Activated naive CD4-positive, alpha-beta T cell treated with anti-CD3 and anti-CD28 coated beads for 36 hours (primary cell): Measurements from ENCODE around the gene ARFGAP3. TPM values are rescaled to one million over a fixed set of nuclear protein-coding genes. Genes with fewer than 3 reads are reported as not detected.

Source experiments
- CTCF ChIA-PET: fragments of 350-600 bp; sonication (Branson Sonifier 250); formaldehyde crosslinking; loops from one replicate; lab custom pipeline; 2021; ENCODE audit warnings: antibody characterized with exemption; lab: Charles Lee
- DNase-seq: peaks from one replicate; pipeline ENCODE4 v3.0.0-alpha.2; 2020
- H3K27ac Mint-ChIP-seq: one replicate; pipeline ENCODE4 v1.8.0; 2021; ENCODE audit warnings: mild to moderate bottlenecking, mixed read lengths
- H3K27me3 Mint-ChIP-seq: one replicate; pipeline ENCODE4 v1.8.0; 2021; ENCODE audit warnings: low read depth, mixed read lengths
- H3K36me3 Mint-ChIP-seq: one replicate; pipeline ENCODE4 v1.8.0; 2021; ENCODE audit warnings: low read depth, mixed read lengths
- H3K4me1 Mint-ChIP-seq: one replicate; pipeline ENCODE4 v1.8.0; 2021; ENCODE audit warnings: low read depth, mixed read lengths
- H3K4me3 Mint-ChIP-seq: one replicate; pipeline ENCODE4 v1.8.0; 2021; ENCODE audit warnings: mild to moderate bottlenecking, moderate library complexity, mixed read lengths
- H3K9me3 Mint-ChIP-seq: one replicate; pipeline ENCODE4 v1.8.0; 2021; ENCODE audit warnings: mixed read lengths
- intact Hi-C: fragments of 100-400 bp; cut with micrococcal nuclease; formaldehyde crosslinking; loops from one replicate; pipeline ENCODE4 v1.15.1; 2023
- total RNA-seq, 2 experiments: library from RNA; stranded (reverse); gene quantifications; one replicate each; pipeline ENCODE4 v1.2.3, GENCODE V29; 2021

ARFGAP3 gene
- total RNA-seq, 2 experiments from 2014 or later: 25.6 to 28.6 TPM

- no peaks in the 10 kb centered on the region for H3K27me3 Mint-ChIP-seq
- H3K27ac Mint-ChIP-seq: no peak overlapping the region
- no peaks in the 10 kb centered on the region for H3K9me3 Mint-ChIP-seq
- no peak overlapping the region for H3K4me3 Mint-ChIP-seq
- DNase-seq: no peak
- H3K36me3 Mint-ChIP-seq: peaks cover 12% of the 10 kb centered on the region
- peaks cover 4% of the 10 kb centered on the region for H3K4me1 Mint-ChIP-seq
- intact Hi-C loops: no loop called here
- CTCF ChIA-PET: interaction anchor here (0.7 to 0.9 kb wide), 2 partner anchors 86 to 107 kb away, joined by 3 to 4 read pairs; no protein-coding TSS in a partner anchor
Measured at GRCh38 chr22:42833104-42833503, 24.0 kb downstream of the ARFGAP3 start.

- H3K4me1 Mint-ChIP-seq: peaks cover 4% of the 10 kb centered on the region
- H3K4me3 Mint-ChIP-seq: no peak overlapping the region
- no peak overlapping the region for H3K27ac Mint-ChIP-seq
- peaks cover 13% of the 10 kb centered on the region for H3K36me3 Mint-ChIP-seq
- CTCF ChIA-PET: interaction anchor here (0.6 to 0.7 kb wide), 2 partner anchors 18 to 94 kb away, joined by 3 read pairs; no protein-coding TSS in a partner anchor
- no peaks in the 10 kb centered on the region for H3K9me3 Mint-ChIP-seq
- DNase-seq: no peak
- intact Hi-C loops: no loop called here
- no peaks in the 10 kb centered on the region for H3K27me3 Mint-ChIP-seq
Measured at GRCh38 chr22:42831712-42832111, 25.4 kb downstream of the ARFGAP3 start.

- Mint-ChIP-seq H3K9me3 (no peaks in the 10 kb centered on the region), H3K27ac (no peak overlapping the region), H3K36me3 (peaks cover 10% of the 10 kb centered on the region), H3K4me3 (no peak overlapping the region), H3K27me3 (no peaks in the 10 kb centered on the region), H3K4me1 (peaks cover 4% of the 10 kb centered on the region)
- DNase-seq: no peak
- CTCF ChIA-PET: interaction anchor here (1.3 kb wide), 1 partner anchor 37 kb away, joined by 3 read pairs; no protein-coding TSS in a partner anchor
- intact Hi-C loops: no loop called here
Measured at GRCh38 chr22:42830161-42830560, 26.9 kb downstream of the ARFGAP3 start.

GRCh38 chr22:42829302-42829701 is 27.8 kb downstream of the ARFGAP3 start:
- Mint-ChIP-seq H3K36me3 (peaks cover 11% of the 10 kb centered on the region), H3K27ac (no peak overlapping the region), H3K9me3 (no peaks in the 10 kb centered on the region), H3K4me1 (peaks cover 4% of the 10 kb centered on the region), H3K27me3 (no peaks in the 10 kb centered on the region), H3K4me3 (no peak overlapping the region)
- no peak for DNase-seq
- CTCF ChIA-PET: interaction anchor here (0.7 kb wide), 1 partner anchor 99 kb away, joined by 4 read pairs; no protein-coding TSS in a partner anchor
- intact Hi-C loops: no loop called here

GRCh38 chr22:42825796-42826195 is 31.3 kb downstream of the ARFGAP3 start:
- Mint-ChIP-seq H3K4me3 (no peak overlapping the region), H3K36me3 (peaks cover 15% of the 10 kb centered on the region), H3K9me3 (no peaks in the 10 kb centered on the region), H3K4me1 (peaks cover 4% of the 10 kb centered on the region), H3K27me3 (no peaks in the 10 kb centered on the region), H3K27ac (no peak overlapping the region)
- CTCF ChIA-PET: interaction anchor here (1.3 to 1.4 kb wide), 2 partner anchors 209 to 265 kb away, joined by 4 to 5 read pairs; no protein-coding TSS in a partner anchor
- DNase-seq: no peak
- intact Hi-C loops: no loop called here

GRCh38 chr22:42821386-42821785 is 35.7 kb downstream of the ARFGAP3 start:
- H3K4me1 Mint-ChIP-seq: no peaks in the 10 kb centered on the region
- CTCF ChIA-PET: interaction anchor here (0.8 to 3.7 kb wide), 3 partner anchors 15 to 212 kb away, joined by 3 to 10 read pairs (median 4); no protein-coding TSS in a partner anchor
- peaks cover 13% of the 10 kb centered on the region for H3K36me3 Mint-ChIP-seq
- no peak overlapping the region for H3K4me3 Mint-ChIP-seq
- DNase-seq: no peak
- H3K27ac Mint-ChIP-seq: no peak overlapping the region
- intact Hi-C loops: no loop called here
- no peaks in the 10 kb centered on the region for H3K9me3 Mint-ChIP-seq
- no peaks in the 10 kb centered on the region for H3K27me3 Mint-ChIP-seq

- no peak overlapping the region for H3K27ac Mint-ChIP-seq
- H3K9me3 Mint-ChIP-seq: no peaks in the 10 kb centered on the region
- no peak overlapping the region for H3K4me3 Mint-ChIP-seq
- intact Hi-C loops: no loop called here
- no peaks in the 10 kb centered on the region for H3K27me3 Mint-ChIP-seq
- DNase-seq: no peak
- CTCF ChIA-PET: interaction anchor here (0.8 to 3.7 kb wide), 7 partner anchors 15 to 367 kb away, joined by 3 to 10 read pairs (median 4); no protein-coding TSS in a partner anchor
- no peaks in the 10 kb centered on the region for H3K4me1 Mint-ChIP-seq
- peaks cover 13% of the 10 kb centered on the region for H3K36me3 Mint-ChIP-seq
Measured at GRCh38 chr22:42820045-42820763, 36.9 kb downstream of the ARFGAP3 start.

GRCh38 chr22:42819412-42820044 is 37.5 kb downstream of the ARFGAP3 start:
- H3K27me3 Mint-ChIP-seq: no peaks in the 10 kb centered on the region
- CTCF ChIA-PET: interaction anchor here (0.6 to 3.7 kb wide), 6 partner anchors 16 to 368 kb away, joined by 3 to 10 read pairs (median 4); no protein-coding TSS in a partner anchor
- no peak overlapping the region for H3K4me3 Mint-ChIP-seq
- H3K36me3 Mint-ChIP-seq: peaks cover 12% of the 10 kb centered on the region
- H3K4me1 Mint-ChIP-seq: no peaks in the 10 kb centered on the region
- intact Hi-C loops: no loop called here
- no peak for DNase-seq
- no peaks in the 10 kb centered on the region for H3K9me3 Mint-ChIP-seq
- no peak overlapping the region for H3K27ac Mint-ChIP-seq

- intact Hi-C loops: no loop called here
- CTCF ChIA-PET: interaction anchor here (0.6 kb wide), 1 partner anchor 18 kb away, joined by 5 read pairs; no protein-coding TSS in a partner anchor
- H3K36me3 Mint-ChIP-seq: peaks cover 9% of the 10 kb centered on the region
- no peaks in the 10 kb centered on the region for H3K9me3 Mint-ChIP-seq
- H3K27ac Mint-ChIP-seq: no peak overlapping the region
- no peaks in the 10 kb centered on the region for H3K27me3 Mint-ChIP-seq
- H3K4me3 Mint-ChIP-seq: no peak overlapping the region
- no peaks in the 10 kb centered on the region for H3K4me1 Mint-ChIP-seq
- no peak for DNase-seq
Measured at GRCh38 chr22:42817556-42817955, 39.5 kb downstream of the ARFGAP3 start.

GRCh38 chr22:42816336-42816735 is 40.7 kb downstream of the ARFGAP3 start:
- Mint-ChIP-seq H3K9me3 (no peaks in the 10 kb centered on the region), H3K4me3 (no peak overlapping the region), H3K27me3 (no peaks in the 10 kb centered on the region), H3K4me1 (no peaks in the 10 kb centered on the region), H3K36me3 (peaks cover under 1% of the 10 kb centered on the region), H3K27ac (no peak overlapping the region)
- no peak for DNase-seq
- CTCF ChIA-PET: interaction anchor here (0.8 kb wide), 1 partner anchor 36 kb away, joined by 3 read pairs; no protein-coding TSS in a partner anchor
- intact Hi-C loops: no loop called here

- intact Hi-C loops: no loop called here
- Mint-ChIP-seq H3K4me1 (no peaks in the 10 kb centered on the region), H3K27me3 (no peaks in the 10 kb centered on the region), H3K36me3 (peaks cover 2% of the 10 kb centered on the region), H3K4me3 (no peak overlapping the region), H3K9me3 (no peaks in the 10 kb centered on the region), H3K27ac (no peak overlapping the region)
- CTCF ChIA-PET: interaction anchor here (0.6 to 0.7 kb wide), 3 partner anchors 192 to 314 kb away, joined by 3 to 4 read pairs (median 3); no protein-coding TSS in a partner anchor
- DNase-seq: no peak
Measured at GRCh38 chr22:42814616-42815015, 42.5 kb downstream of the ARFGAP3 start.

- H3K4me3 Mint-ChIP-seq: no peak overlapping the region
- CTCF ChIA-PET: interaction anchor here (0.6 to 1.1 kb wide), 4 partner anchors 59 to 315 kb away, joined by 3 to 4 read pairs (median 3); no protein-coding TSS in a partner anchor
Measured at GRCh38 chr22:42814215-42814614, 42.9 kb downstream of the ARFGAP3 start.

More at GRCh38 chr22:42814215-42814614, 42.9 kb downstream of the ARFGAP3 start:
- no peaks in the 10 kb centered on the region for H3K9me3 Mint-ChIP-seq
- intact Hi-C loops: no loop called here
- H3K36me3 Mint-ChIP-seq: peaks cover 2% of the 10 kb centered on the region
- no peaks in the 10 kb centered on the region for H3K4me1 Mint-ChIP-seq
- no peaks in the 10 kb centered on the region for H3K27me3 Mint-ChIP-seq
- DNase-seq: no peak
- H3K27ac Mint-ChIP-seq: no peak overlapping the region
